Esophagus muscularis mucosa (tissue), 4 donors: ENCODE measurements around the gene ME3. TPM values are rescaled to one million over a fixed set of nuclear protein-coding genes. Genes with fewer than 3 reads are reported as not detected.
A peak's percentile ranks its signal among the peaks of the same experiment; 100 is the strongest.
"Not testable (repeated sequence)": the region's sequence is repeated elsewhere in the genome, so short reads cannot be mapped to it uniquely, and the experiment has no call there.

Experiments
- DNase-seq: peaks from one replicate; pipeline ENCODE4 v3.0.0-alpha.2; 2017; ENCODE audit errors: extremely low spot score
- H3K27ac ChIP-seq, 4 donors: fragments of 200-600 bp; sonication (generic); replicated peaks in 1 of 4; 1 replicate in 3 of 4; 2 replicates in 1 of 4; pipeline ENCODE4 v1.5.1; 2016 to 2019; ENCODE audit warnings: mild to moderate bottlenecking in 1 of 4
- H3K27me3 ChIP-seq, 4 donors: fragments of 200-600 bp; sonication (generic); one replicate each; pipeline versions ENCODE4 v1.5.1 to v1.6.0; 2016 to 2019
- H3K36me3 ChIP-seq, 4 donors: fragments of 200-600 bp; sonication (generic); one replicate each; pipeline ENCODE4 v1.5.1; 2016 to 2019
- H3K4me1 ChIP-seq, 4 donors: fragments of 200-600 bp; sonication (generic); one replicate each; pipeline ENCODE4 v1.5.1; 2016 to 2019
- H3K4me3 ChIP-seq, 4 donors: fragments of 200-600 bp; sonication (generic); 1 replicate in 2 of 4; 2 replicates in 2 of 4; pipeline ENCODE4 v1.5.1; 2016 to 2019; ENCODE audit warnings: mild to moderate bottlenecking in 4 of 4, moderate library complexity in 1 of 4
- H3K9me3 ChIP-seq, 4 donors: fragments of 200-600 bp; sonication (generic); 1 replicate in 3 of 4; 2 replicates in 1 of 4; pipeline ENCODE4 v1.5.1; 2016 to 2019
- EP300 ChIP-seq: sonication (generic); formaldehyde crosslinking; IDR thresholded peaks from one replicate; pipeline ENCODE4 v1.6.1; 2017; ENCODE audit warnings: antibody characterized with exemption
- POLR2A ChIP-seq: fragments of 450-650 bp; IDR thresholded peaks from one replicate; pipeline ENCODE4 v1.6.1; 2017; ENCODE audit warnings: antibody characterized with exemption, moderate library complexity, mild to moderate bottlenecking, low read depth
- POLR2AphosphoS5 ChIP-seq, 2 donors: sonication (generic); formaldehyde crosslinking; IDR thresholded peaks; one replicate each; pipeline ENCODE4 v1.6.1; 2017; ENCODE audit warnings: antibody characterized with exemption in 2 of 2
- WGBS: methylation state at CpG from one replicate; pipeline ENCODE4 v1.1.5; 2018; 5-methylcytosine and 5-hydroxymethylcytosine counted together
- intact Hi-C: fragments of 100-400 bp; cut with DNase I; formaldehyde crosslinking; loops from one replicate; pipeline ENCODE4 v1.15.1; 2023
- total RNA-seq, 4 donors: library from RNA; depleted of rRNA; stranded (reverse); fragments of >200 nt; gene quantifications; one replicate each; pipeline versions ENCODE4 v1.1.0 to v1.2.1, GENCODE V29; 2016
- TF ChIP-seq, protein P1 (sequence below), 3 experiments: fragments of 200-600 bp in 2 of 3; fragments of 450-650 bp in 1 of 3; sonication (generic) in 2 of 3; IDR thresholded peaks; one replicate each; pipeline ENCODE4 v1.5.1; 2017 to 2019; ENCODE audit warnings: antibody characterized with exemption in 3 of 3, mild to moderate bottlenecking in 2 of 3, moderate library complexity in 1 of 3

Gene ME3
- total RNA-seq, 4 donors from 2014 or later: 20.4 to 50.1 (median 26.2) TPM

DNA sequence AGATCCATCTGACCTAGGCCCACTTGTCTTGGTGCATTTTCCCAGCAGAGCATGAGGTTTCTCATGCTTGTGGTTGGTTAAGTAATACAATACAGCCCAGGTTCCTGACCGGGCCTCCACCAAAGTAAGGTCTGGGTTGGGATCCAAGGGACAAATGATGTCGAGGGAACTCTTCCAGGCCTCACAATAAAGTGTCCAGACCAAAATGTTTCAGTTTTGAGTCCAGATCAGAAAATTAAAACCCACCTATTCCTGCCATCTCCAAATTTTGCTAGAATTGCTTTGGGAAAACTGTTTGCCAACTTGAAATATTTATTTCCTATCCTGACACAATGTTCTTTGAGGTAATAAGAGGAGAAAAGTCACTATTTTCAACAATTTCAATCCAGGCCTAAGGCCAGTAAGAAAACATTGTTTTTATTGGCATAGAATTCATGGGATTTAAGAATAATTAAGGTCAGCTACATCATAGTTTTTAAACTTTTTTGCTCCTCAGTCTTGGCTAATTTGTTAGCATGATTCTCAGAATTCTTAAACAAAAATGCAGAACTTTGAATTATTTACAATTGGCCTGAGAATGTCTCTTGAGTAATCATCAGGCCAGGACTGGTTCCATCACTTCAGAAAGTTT, 51.4 kb downstream of the ME3 start:
- peak overlapping the region; percentile 42 to 73 (median 70) for H3K27ac ChIP-seq
- DNase-seq: no peak

DNA sequence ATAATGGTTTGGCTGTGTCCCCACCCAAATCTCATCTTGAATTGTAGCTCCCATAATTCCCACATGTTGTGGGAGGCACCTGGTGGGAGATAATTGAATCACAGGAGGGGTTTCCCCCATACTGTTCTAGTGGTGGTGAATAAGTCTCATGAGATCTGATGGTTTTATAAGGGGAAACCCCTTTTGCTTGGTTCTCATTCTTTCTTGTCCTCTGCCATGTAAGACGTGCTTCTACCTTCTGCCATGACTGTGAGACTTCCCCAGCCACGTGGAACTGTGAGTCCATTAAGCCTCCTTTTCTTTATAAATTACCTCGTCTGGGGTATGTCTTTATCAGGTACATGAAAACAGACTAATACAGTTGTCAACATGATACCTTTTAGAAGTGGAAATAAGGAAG, 53.0 kb downstream of the ME3 start:
- H3K27me3 ChIP-seq, H3K9me3 ChIP-seq, H3K36me3 ChIP-seq, H3K4me3 ChIP-seq, DNase-seq, intact Hi-C loops: not testable (repeated sequence)
- 92% methylated on average over 3 of the region's 3 CpGs for WGBS
- peaks cover 22 to 52% (median 51%) of the 10 kb centered on the region in 4 donors for H3K4me1 ChIP-seq
- H3K27ac ChIP-seq: peak overlapping the region in 1 of 4 donors; percentile 12

More for the DNA sequence above, 51.4 kb downstream of the ME3 start:
- H3K27me3 ChIP-seq: no peaks in the 10 kb centered on the region
- TF ChIP-seq, protein P1, sequence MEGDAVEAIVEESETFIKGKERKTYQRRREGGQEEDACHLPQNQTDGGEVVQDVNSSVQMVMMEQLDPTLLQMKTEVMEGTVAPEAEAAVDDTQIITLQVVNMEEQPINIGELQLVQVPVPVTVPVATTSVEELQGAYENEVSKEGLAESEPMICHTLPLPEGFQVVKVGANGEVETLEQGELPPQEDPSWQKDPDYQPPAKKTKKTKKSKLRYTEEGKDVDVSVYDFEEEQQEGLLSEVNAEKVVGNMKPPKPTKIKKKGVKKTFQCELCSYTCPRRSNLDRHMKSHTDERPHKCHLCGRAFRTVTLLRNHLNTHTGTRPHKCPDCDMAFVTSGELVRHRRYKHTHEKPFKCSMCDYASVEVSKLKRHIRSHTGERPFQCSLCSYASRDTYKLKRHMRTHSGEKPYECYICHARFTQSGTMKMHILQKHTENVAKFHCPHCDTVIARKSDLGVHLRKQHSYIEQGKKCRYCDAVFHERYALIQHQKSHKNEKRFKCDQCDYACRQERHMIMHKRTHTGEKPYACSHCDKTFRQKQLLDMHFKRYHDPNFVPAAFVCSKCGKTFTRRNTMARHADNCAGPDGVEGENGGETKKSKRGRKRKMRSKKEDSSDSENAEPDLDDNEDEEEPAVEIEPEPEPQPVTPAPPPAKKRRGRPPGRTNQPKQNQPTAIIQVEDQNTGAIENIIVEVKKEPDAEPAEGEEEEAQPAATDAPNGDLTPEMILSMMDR (IDR thresholded peaks at IDR 0.05): no peak
- TF ChIP-seq POLR2AphosphoS5 (IDR thresholded peaks at IDR 0.05): peak in 1 of 2 donors; percentile 6
- peaks cover 27 to 68% (median 62%) of the 10 kb centered on the region in 4 donors for H3K4me1 ChIP-seq
- 34% methylated on average over 2 of the region's 2 CpGs for WGBS
- intact Hi-C loops: loop anchor here (5.0 kb wide), 3 partner anchors 51 to 181 kb away; partner anchors contain the start of genes ME3 and PRSS23
- no peak overlapping the region for H3K4me3 ChIP-seq
- H3K9me3 ChIP-seq: no peaks in the 10 kb centered on the region
- no peaks in the 10 kb centered on the region for H3K36me3 ChIP-seq

DNA sequence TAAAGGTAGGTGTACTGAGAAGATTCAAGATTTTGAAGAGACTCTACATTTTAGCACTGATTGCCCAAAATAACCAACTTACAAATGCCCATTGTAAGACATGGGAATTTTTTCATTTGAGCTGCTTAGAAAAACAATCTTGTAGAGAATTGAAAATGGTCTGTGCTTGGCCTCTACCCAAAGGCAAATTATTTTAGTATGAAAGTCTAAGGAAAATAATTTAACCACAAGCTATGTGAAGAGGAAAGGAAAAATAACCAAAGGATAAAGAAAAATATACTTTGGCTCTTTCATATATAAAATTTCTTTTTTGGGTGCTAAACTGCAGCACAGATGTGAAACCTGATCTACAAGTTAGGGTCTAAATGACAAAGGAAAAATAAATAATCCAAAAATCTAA, 54.9 kb downstream of the ME3 start:
- no peaks in the 10 kb centered on the region for H3K27me3 ChIP-seq
- H3K4me1 ChIP-seq: peaks cover 9 to 35% (median 32%) of the 10 kb centered on the region in 4 donors
- no peaks in the 10 kb centered on the region for H3K36me3 ChIP-seq
- intact Hi-C loops: no loop called here
- H3K9me3 ChIP-seq: no peaks in the 10 kb centered on the region
- DNase-seq: no peak
- H3K4me3 ChIP-seq: no peak overlapping the region
- TF ChIP-seq, protein P1 (IDR thresholded peaks at IDR 0.05): no peak
- TF ChIP-seq POLR2A (no peak), EP300 (no peak), POLR2AphosphoS5 (IDR thresholded peaks at IDR 0.05) (no peak)
- peak overlapping the region in 1 of 4 donors; percentile 0 for H3K27ac ChIP-seq

DNA sequence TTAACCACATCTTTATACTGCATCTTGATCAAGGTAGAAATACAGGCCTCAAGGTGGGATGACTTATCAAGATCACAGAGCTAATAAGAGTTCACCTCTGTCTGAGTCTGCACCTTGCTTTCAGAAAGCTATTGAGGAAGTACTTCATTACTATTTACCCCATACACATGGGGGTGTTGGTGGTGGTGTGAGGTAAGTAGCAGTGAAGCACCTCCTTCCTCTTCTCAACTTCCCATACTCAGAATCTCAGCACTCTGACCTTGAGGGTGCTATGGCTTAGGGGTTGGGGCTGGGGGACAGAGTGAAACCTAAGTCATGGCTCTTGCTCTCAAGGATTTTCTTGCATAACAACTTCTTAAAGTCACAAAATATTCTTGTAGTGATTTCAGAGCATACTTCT, 56.9 kb downstream of the ME3 start:
- TF ChIP-seq, protein P1 (IDR thresholded peaks at IDR 0.05): no peak
- no peak for TF ChIP-seq POLR2A
- TF ChIP-seq POLR2AphosphoS5 (IDR thresholded peaks at IDR 0.05): no peak
- TF ChIP-seq EP300: no peak
- H3K4me1 ChIP-seq: peaks cover 2 to 23% (median 19%) of the 10 kb centered on the region in 4 donors
- no peaks in the 10 kb centered on the region for H3K9me3 ChIP-seq
- H3K27me3 ChIP-seq: no peaks in the 10 kb centered on the region
- no peak overlapping the region for H3K27ac ChIP-seq
- peak; percentile 72 for DNase-seq
- no peak overlapping the region for H3K4me3 ChIP-seq
- intact Hi-C loops: no loop called here
- H3K36me3 ChIP-seq: no peaks in the 10 kb centered on the region

DNA sequence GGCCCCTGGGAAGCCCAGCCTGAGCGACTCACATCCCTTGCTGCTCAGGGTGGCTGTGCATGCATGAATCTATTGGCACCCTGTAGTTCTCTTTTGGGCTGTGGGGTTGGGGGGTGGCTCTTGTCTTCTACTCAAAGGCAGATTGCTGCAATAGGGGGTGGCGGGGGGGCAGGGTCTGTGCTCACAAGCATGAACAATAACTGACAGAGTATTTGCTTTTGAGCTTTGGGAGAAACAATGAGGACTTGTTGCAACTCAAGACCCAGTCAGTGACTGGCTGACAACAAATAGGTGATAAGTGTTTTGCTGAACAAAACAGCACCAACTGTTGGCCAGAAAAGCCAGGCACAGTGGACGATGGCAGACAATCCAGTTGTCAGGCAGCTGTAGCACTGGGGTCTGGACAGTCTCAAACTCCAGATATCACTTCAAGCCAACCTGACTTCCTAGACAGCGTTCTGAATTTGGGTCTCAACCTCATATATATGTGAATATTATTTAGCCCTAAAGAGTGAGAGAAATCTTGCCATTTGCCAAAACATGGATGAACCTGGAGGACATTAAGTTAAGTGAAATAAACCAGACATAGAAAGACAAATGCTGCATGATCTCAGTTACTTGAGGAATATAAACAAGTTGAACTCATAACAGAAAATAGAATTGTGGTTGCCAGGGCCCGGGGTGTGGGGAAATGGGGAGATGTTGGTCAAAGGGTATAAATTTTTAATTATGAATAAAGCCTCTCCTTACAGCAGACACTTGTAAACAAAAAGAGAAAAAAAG, 61.7 kb downstream of the ME3 start:
- peak; percentile 85 for DNase-seq
- WGBS: 66% methylated on average over 5 of the region's 5 CpGs
- Histone ChIP-seq H3K9me3 (no peaks in the 10 kb centered on the region), H3K4me1 (peaks cover 25 to 47% (median 40%) of the 10 kb centered on the region in 4 donors), H3K27me3 (no peaks in the 10 kb centered on the region), H3K27ac (peak overlapping the region in 1 of 4 donors; percentile 5), H3K36me3 (no peaks in the 10 kb centered on the region), H3K4me3 (no peak overlapping the region)
- TF ChIP-seq POLR2A: no peak
- peak in 1 of 2 donors; percentile 33 for TF ChIP-seq POLR2AphosphoS5 (IDR thresholded peaks at IDR 0.05)
- TF ChIP-seq, protein P1 (IDR thresholded peaks at IDR 0.05): no peak
- TF ChIP-seq EP300: no peak
- intact Hi-C loops: no loop called here
